ENCODE data around the gene MRPL17.

The MRPL17 gene

GRCh38 chr11:6636480-6636879 lies 46.7 kb downstream of the MRPL17 start:
- H3K4me3 ChIP-seq (ENCODE audit: control insufficient read depth, low read depth, low read length) = no peak overlapping the region
- no peak for TF ChIP-seq CTCF (IDR thresholded peaks at IDR 0.05; ENCODE audit: control insufficient read depth, insufficient read depth, low read depth, low read length, missing control alignments)
- DNase-seq (ENCODE audit: low read depth) = no peak

- no peak for TF ChIP-seq CTCF (IDR thresholded peaks at IDR 0.05; ENCODE audit: control insufficient read depth, insufficient read depth, low read depth, low read length, missing control alignments)
- no peak overlapping the region for H3K4me3 ChIP-seq (ENCODE audit: control insufficient read depth, low read depth, low read length)
- no peak for DNase-seq (ENCODE audit: low read depth)
Observed at GRCh38 chr11:6635082-6635932, 47.8 kb downstream of the MRPL17 start.

GRCh38 chr11:6634534-6634933 lies 48.6 kb downstream of the MRPL17 start:
- H3K4me3 ChIP-seq (ENCODE audit: control insufficient read depth, low read depth, low read length) = no peak overlapping the region
- no peak for TF ChIP-seq CTCF (IDR thresholded peaks at IDR 0.05; ENCODE audit: control insufficient read depth, insufficient read depth, low read depth, low read length, missing control alignments)

GRCh38 chr11:6633422-6634408 lies 49.4 kb downstream of the MRPL17 start:
- no peak overlapping the region for H3K4me3 ChIP-seq (ENCODE audit: control insufficient read depth, low read depth, low read length)
- TF ChIP-seq CTCF (IDR thresholded peaks at IDR 0.05; ENCODE audit: control insufficient read depth, insufficient read depth, low read depth, low read length, missing control alignments) = no peak
- DNase-seq (ENCODE audit: low read depth) = no peak

More at GRCh38 chr11:6634534-6634933, 48.6 kb downstream of the MRPL17 start:
- no peak for DNase-seq (ENCODE audit: low read depth)

GRCh38 chr11:6632116-6633073 lies 50.7 kb downstream of the MRPL17 start:
- no peak overlapping the region for H3K4me3 ChIP-seq (ENCODE audit: control insufficient read depth, low read depth, low read length)
- no peak for TF ChIP-seq CTCF (IDR thresholded peaks at IDR 0.05; ENCODE audit: control insufficient read depth, insufficient read depth, low read depth, low read length, missing control alignments)
- no peak for DNase-seq (ENCODE audit: low read depth)
